GM15510 (cell line): ENCODE data around the gene CHMP6.

Experiments
- POLR2A ChIP-seq: IDR thresholded peaks from 3 replicates; pipeline ENCODE4 v1.6.1; 2011; ENCODE audit warnings: borderline replicate concordance; ENCODE audit not compliant: insufficient read length; ENCODE audit errors: extremely low read depth

Gene CHMP6

DNA sequence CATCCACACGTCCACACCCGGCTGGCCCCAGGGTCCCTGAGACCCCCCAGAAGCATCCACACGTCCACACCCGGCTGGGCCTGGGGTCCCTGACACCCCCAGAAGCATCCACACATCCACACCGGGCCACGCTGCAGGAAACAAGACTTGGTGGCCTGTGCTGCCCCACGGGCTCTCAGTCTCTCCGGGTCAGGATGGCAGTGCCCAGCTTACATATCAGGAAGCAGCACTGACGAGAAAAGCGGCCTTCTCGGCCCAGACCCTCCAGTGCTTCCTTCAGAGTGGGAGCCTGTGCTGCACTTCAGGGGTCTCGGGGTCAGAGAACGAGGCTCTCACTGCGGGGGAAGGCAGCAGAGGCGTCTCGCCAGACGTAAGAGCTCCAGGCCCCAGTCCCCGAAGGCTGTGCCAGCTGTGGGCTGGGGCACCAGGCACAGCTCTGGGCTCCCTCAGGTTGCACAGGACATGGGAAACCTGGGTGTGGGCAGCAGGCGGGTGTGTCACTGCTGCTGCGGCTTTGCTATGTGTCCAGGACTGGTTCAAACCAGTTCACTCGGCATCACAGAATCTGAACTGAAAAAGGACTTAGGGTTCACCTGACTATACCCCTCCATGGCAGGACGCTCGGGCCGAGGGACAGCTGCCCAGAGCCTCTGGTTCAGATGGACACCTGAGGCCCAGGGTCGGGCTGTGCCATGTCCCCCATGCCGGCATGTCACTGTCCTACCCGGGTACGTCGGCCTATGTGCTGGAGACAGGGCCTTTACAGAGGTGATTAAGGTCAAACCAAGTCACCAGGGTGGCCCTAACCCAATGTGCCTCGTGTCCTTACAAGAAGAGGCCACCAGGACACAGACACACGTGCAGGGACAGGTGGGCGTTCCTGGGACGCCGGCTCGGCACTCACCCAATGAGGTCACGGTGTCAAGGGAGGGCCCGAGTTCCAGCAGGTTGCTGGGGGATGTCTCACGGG is 40.2 kb upstream of the CHMP6 start:
- TF ChIP-seq POLR2A, result no peak

DNA sequence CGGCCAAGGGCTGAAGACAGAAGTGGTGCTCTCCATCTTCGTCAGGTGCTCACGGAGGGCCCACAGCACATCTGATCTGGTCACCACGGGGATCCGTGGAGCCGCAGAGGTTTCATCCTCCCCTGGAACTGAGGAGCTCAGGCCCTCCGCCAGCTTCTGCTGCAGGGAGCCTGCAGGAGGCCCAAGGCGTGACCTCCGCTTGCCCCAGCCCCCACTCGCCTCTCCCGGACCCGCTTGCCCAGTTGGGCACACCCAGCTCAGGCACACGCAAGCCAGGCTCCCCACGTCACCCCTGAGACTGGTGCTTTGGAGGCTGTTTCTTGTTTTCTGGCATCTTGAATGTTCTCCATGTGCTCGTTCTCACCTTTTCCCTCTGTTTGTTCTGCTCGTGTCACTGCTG is 39.4 kb upstream of the CHMP6 start:
- TF ChIP-seq POLR2A, result no peak

DNA sequence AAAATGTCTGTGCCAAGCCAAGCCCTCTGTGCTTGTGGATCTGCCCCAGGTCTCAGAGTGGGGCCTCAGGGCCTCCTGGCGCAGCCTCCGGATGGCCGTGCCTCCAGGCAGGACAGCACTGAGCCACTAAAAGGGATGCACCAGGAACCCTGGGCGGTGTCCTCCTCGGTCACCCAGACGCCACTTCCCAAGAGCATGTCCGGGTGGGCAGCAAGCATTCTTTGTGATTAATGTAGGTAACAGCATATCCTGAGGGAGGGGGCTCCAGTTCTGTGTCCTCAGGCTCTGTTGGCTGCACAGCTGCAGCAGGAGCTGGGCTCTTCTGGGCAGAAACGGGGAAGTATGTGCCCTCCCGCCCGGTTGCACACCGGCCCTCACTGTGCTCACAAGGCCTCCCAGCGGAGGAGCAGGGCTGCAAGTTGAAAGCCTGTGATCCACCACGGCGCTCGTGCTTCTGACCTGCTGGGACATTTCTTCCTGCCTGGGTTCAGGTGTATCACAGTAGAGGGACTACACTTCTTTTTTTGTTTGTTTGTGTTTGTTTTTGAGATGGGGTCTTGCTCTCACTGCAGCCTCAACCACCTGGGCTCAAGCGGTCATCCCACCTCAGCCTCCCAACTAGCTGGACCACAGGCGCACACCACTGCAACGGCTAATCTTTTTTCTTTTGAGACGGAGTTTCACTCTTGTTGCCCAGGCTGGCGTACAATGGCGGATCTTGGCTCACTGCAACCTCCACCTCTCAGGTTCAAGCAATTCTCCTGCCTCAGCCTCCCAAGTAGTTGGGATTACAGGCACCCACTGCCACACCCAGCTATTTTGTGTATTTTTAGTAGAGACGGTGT is 37.9 kb upstream of the CHMP6 start:
- TF ChIP-seq POLR2A, result no peak

- no peak for TF ChIP-seq POLR2A
These were observed 36.6 kb upstream of the CHMP6 start for GRCh38 chr17:80955078-80955477.

DNA sequence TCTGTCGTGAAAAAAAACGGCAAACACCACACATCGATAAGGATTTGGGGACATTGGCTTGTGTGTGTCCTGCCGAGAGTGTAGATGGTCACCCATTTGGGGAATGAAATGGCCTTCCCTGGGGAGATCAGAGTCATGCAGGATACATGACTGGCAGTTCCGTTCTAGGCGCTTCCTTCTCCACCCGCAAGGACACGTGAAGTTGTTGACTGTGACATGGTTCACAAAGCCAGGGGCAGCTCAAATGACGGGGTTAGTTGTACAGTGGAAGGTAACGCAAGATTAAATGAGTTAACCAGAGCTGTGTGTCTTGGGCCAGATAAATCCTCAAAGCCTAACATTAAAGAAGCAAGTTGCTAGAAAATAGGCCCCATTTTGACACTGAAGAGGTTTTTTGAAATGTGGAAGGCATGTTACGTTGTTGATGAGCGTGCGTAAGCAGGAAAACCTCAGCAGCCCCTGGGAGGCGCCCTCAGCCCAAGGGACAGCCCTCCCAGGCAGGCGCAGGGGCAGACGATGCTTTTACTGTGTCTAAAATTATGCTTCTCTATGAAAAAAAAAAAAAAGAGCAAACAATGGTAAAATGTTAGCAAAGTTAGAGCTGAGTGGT is 35.9 kb upstream of the CHMP6 start:
- TF ChIP-seq POLR2A, result no peak

- TF ChIP-seq POLR2A, result no peak
These were observed 35.1 kb upstream of the CHMP6 start for GRCh38 chr17:80956321-80957190.

DNA sequence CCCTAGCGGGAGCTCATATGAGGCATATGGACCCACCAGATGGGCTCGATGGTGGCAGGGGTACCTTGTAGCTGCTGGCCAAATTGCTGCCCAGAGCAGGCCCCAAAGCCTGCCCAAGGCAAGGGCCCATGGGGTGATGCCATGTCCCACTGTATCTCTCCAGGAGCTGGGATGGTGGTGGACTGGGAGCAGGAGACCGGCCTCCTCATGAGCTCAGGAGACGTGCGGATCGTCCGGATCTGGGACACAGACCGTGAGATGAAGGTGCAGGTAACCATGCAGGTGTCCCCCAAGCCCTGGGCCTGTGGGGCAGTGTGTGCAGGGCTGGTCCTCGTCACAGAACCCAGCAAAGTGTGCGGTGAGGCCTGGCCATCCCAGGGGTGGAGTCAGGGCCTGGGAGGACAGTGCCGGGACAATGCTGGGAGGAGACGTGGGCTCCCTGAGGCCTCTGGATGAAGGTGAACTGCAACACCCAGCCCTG is 34.1 kb upstream of the CHMP6 start:
- TF ChIP-seq POLR2A, result no peak

- no peak for TF ChIP-seq POLR2A
These were observed 32.2 kb upstream of the CHMP6 start for GRCh38 chr17:80959330-80960036.

GRCh38 chr17:80960037-80960796 is 31.4 kb upstream of the CHMP6 start:
- no peak for TF ChIP-seq POLR2A

DNA sequence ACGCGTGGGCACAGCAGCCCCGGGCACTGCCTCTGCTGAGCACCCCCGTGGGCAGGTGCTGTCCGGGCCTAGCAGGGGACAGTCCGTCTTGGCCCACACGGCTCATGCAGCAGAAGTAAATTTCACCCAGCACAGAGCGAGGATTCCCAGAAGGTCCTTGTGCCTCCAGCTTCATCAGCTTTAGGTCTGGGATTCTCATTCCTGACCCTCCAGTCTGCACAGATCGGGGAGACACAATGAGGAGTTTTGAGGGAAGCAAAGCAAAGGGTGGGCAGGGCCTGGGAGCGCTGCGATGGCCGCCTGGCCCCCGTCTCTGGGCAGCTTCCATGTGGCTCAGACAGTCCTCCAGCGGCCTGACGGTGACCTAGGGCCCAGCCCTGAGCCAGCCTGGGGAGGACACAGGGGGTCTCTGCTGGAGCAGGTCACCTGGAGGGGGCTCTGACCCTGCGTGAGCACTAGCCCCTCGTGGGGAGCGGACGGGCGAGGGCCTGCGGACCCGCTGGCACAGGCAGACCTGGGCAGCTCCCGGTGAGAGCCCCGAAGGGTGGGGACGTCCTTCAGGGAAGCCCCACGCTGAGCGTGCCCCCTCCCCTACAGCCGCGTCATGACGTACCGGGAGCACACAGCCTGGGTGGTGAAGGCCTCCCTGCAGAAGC is 30.7 kb upstream of the CHMP6 start:
- no peak for TF ChIP-seq POLR2A

- no peak for TF ChIP-seq POLR2A
These were observed 29.9 kb upstream of the CHMP6 start for GRCh38 chr17:80961541-80962330.

- no peak for TF ChIP-seq POLR2A
These were observed 29.0 kb upstream of the CHMP6 start for GRCh38 chr17:80962356-80963329.
